ENCODE measurements around the gene COL27A1. TPM values are rescaled to one million over a fixed set of nuclear protein-coding genes. Genes with fewer than 3 reads are reported as not detected.

The COL27A1 gene
- total RNA-seq, 1 donor from 2014 or later, result 48.5 TPM

DNA sequence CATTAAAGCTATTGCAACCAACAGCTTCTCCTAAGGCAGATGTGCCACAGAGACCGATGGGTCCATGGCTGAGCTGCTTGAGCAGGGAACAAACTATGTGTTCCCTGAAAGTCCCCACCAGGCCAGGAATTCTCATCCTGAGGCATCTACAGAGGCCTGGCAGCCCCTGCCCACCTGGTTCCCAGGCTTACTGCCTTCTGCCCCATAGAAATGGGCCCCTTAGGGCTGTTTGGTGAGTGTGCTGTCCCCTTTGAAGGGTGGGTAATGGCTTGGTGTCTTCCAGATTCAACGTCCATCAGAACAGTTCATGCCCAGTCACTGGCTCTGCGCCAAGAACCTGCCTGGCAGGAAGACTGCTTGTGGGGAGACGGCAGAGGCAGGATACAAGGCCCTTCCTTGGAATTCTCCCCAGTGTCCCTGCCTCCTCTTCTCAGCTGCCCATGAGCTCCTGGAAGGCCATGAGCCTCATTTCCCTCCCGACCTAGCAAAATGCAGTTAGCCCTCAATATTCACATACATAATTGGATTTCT, 3.8 kb upstream of the COL27A1 start:
- no peaks in the 10 kb centered on the region for H3K9me3 Mint-ChIP-seq (ENCODE audit: low read depth)
- H3K4me1 Mint-ChIP-seq (ENCODE audit: low read depth), result peaks cover 18% of the 10 kb centered on the region
- TF ChIP-seq, protein P1, sequence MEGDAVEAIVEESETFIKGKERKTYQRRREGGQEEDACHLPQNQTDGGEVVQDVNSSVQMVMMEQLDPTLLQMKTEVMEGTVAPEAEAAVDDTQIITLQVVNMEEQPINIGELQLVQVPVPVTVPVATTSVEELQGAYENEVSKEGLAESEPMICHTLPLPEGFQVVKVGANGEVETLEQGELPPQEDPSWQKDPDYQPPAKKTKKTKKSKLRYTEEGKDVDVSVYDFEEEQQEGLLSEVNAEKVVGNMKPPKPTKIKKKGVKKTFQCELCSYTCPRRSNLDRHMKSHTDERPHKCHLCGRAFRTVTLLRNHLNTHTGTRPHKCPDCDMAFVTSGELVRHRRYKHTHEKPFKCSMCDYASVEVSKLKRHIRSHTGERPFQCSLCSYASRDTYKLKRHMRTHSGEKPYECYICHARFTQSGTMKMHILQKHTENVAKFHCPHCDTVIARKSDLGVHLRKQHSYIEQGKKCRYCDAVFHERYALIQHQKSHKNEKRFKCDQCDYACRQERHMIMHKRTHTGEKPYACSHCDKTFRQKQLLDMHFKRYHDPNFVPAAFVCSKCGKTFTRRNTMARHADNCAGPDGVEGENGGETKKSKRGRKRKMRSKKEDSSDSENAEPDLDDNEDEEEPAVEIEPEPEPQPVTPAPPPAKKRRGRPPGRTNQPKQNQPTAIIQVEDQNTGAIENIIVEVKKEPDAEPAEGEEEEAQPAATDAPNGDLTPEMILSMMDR (IDR thresholded peaks at IDR 0.05), result no peak
- no peak overlapping the region for H3K27ac Mint-ChIP-seq (ENCODE audit: unreplicated experiment)
- DNase-seq (ENCODE audit: low spot score), result no peak
- H3K4me3 Mint-ChIP-seq (ENCODE audit: unreplicated experiment), result no peak overlapping the region
- H3K27me3 Mint-ChIP-seq (ENCODE audit: low read depth), result peaks cover 11% of the 10 kb centered on the region
- peaks cover 2% of the 10 kb centered on the region for H3K36me3 Mint-ChIP-seq (ENCODE audit: low read depth)

DNA sequence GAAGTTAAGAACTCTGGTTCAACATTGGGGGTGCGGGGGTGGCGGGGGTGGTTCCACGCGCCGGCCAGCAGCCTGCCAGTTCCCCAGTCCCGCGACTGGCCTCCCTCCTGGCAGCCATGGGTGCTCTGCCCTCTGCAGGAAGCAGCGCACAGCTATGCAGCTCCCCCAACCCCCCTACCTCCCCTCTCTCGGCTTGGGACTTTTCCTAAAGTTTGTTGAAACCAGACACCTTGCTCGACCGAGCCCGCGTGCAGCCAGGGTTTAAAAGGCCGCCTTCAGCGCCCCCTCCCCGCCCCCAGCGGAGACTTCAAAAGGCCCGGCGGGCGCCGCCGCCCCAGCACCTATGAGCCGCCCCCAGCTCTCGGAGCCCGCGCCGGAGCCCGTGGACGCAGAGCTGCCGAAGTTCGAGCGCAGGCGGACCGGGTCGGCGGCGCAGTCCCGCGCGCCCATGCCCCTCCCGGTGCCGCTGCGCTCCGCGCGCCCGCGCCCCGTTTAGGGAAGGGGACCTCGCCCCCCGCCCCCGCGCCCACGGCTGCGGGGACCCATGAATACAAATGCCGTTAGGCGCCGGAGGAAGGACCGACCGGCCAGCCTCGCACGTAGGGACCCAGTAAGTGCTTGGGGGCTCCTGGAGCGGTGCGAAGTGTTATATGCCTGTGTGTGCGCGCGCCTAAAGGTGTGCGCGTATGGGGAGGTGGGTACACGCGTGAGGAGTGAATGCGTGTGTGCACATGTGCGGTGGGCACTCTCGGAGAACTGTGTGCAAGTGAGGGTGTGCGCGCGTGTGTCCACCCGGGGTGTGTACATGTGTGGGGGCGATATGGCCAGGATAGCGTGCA, 1.4 kb upstream of the COL27A1 start:
- no peak for DNase-seq (ENCODE audit: low spot score)
- H3K27me3 Mint-ChIP-seq (ENCODE audit: low read depth), result peaks cover 5% of the 10 kb centered on the region
- TF ChIP-seq, protein P1 (IDR thresholded peaks at IDR 0.05), result peak; percentile 76
- no peak overlapping the region for H3K27ac Mint-ChIP-seq (ENCODE audit: unreplicated experiment)
- H3K4me3 Mint-ChIP-seq (ENCODE audit: unreplicated experiment), result peak overlapping the region; percentile 74
- H3K9me3 Mint-ChIP-seq (ENCODE audit: low read depth), result no peaks in the 10 kb centered on the region
- no peaks in the 10 kb centered on the region for H3K36me3 Mint-ChIP-seq (ENCODE audit: low read depth)
- H3K4me1 Mint-ChIP-seq (ENCODE audit: low read depth), result peaks cover 43% of the 10 kb centered on the region

DNA sequence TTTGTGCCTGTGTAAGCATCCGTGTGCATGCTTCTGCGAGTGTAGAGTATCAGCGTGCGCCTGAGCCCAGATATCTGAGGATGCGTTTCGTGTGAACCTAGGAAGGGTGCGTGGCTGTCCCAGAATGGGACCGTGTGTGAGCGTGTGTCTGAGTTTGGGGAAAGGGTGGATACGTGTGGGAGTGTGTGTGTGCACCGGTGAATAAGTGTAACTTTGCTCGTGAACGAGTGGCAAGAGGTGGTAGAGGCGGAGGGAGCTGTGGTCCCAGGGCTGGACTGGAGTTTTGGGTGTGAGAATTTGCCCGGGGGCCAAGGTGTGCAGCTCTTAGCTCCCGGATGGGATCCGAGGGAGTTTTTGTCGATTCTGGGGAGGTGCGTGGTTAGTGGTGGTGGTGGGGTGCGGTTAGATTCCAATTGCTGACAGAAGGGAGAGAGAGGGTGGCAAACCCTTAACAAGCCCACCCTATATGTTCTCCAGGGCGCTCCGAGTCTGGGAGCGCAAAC, 686 bp upstream of the COL27A1 start:
- peaks cover 50% of the 10 kb centered on the region for H3K4me1 Mint-ChIP-seq (ENCODE audit: low read depth)
- no peaks in the 10 kb centered on the region for H3K36me3 Mint-ChIP-seq (ENCODE audit: low read depth)
- peak overlapping the region; percentile 83 for H3K27ac Mint-ChIP-seq (ENCODE audit: unreplicated experiment)
- H3K27me3 Mint-ChIP-seq (ENCODE audit: low read depth), result peaks cover 5% of the 10 kb centered on the region
- H3K4me3 Mint-ChIP-seq (ENCODE audit: unreplicated experiment), result peak overlapping the region; percentile 74
- TF ChIP-seq, protein P1 (IDR thresholded peaks at IDR 0.05), result no peak
- H3K9me3 Mint-ChIP-seq (ENCODE audit: low read depth), result no peaks in the 10 kb centered on the region
- DNase-seq (ENCODE audit: low spot score), result no peak

DNA sequence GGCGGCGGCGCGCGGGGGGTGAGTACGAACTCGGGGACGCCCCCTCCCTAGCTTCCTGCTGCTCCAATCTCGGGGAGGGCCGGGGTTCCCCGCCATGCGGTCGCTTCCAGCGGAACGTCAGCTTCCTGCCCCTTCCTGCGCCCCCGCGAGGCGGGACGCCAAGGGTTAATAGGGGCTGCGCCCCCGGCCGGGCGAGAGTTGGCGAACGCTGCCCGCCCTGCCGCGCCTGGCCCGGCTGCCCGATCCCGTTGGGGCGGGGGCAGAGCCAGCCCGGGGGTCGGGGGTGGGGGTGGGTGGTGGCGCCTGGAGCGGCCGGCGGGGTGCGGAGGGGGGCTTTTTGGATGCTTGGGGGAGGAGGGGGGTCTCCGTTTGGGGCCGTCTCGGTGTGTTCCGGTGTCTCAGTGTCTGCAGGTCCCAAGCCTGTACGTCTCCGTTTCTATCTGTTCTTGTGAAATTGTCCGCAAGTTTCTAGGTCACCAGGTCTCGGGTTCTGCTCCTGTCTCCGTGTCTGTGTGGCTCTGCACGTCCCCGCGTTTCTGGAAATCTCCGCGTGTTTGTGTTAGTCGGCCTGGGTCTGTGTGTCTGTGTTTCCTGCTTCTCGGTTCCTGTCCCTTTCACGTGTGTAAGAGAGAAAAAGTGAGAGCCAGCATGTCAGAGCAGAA, 789 bp downstream of the COL27A1 start:
- Mint-ChIP-seq H3K27ac (ENCODE audit: unreplicated experiment) (peak overlapping the region; percentile 92), H3K36me3 (ENCODE audit: low read depth) (peaks cover 4% of the 10 kb centered on the region), H3K9me3 (ENCODE audit: low read depth) (no peaks in the 10 kb centered on the region), H3K4me3 (ENCODE audit: unreplicated experiment) (peak overlapping the region; percentile 95), H3K27me3 (ENCODE audit: low read depth) (peaks cover 5% of the 10 kb centered on the region), H3K4me1 (ENCODE audit: low read depth) (peaks cover 58% of the 10 kb centered on the region)
- no peak for DNase-seq (ENCODE audit: low spot score)
- TF ChIP-seq, protein P1 (IDR thresholded peaks at IDR 0.05), result no peak

Measured in chondrocyte (in vitro differentiated cells).